HUES64 (cell line): ENCODE data around the gene EVL.

ENCODE experiments used
- H3K27ac ChIP-seq: 2 replicates; pipeline ENCODE4 v1.7.0; 2013; ENCODE audit warnings: low read depth, low read length, inconsistent platforms
- H3K27me3 ChIP-seq: 2 replicates; pipeline ENCODE4 v1.6.1; 2013; ENCODE audit warnings: mild to moderate bottlenecking, low read length; ENCODE audit not compliant: insufficient read depth
- H3K36me3 ChIP-seq: 2 replicates; pipeline ENCODE4 v1.6.1; 2013; ENCODE audit warnings: mild to moderate bottlenecking, low read length; ENCODE audit not compliant: insufficient read depth
- H3K4me1 ChIP-seq: 2 replicates; pipeline ENCODE4 v1.6.1; 2013; ENCODE audit warnings: mild to moderate bottlenecking, low read length, moderate library complexity; ENCODE audit not compliant: insufficient read depth
- H3K4me3 ChIP-seq: 2 replicates; pipeline ENCODE4 v1.5.1; 2013; ENCODE audit warnings: mild to moderate bottlenecking, low read length, moderate library complexity
- H3K9ac ChIP-seq: 2 replicates; pipeline ENCODE4 v1.6.1; 2013; ENCODE audit warnings: mild to moderate bottlenecking, low read depth, low read length
- H3K9me3 ChIP-seq: 2 replicates; pipeline ENCODE4 v1.6.1; 2013; ENCODE audit warnings: low read depth, low read length; ENCODE audit not compliant: insufficient read depth
- WGBS: fragments of 150-250, 120-280 bp; methylation state at CpG from one replicate; pipeline ENCODE4 v1.1.7; 2013; ENCODE audit warnings: missing lambda C conversion rate; 5-methylcytosine and 5-hydroxymethylcytosine counted together

The EVL gene

DNA sequence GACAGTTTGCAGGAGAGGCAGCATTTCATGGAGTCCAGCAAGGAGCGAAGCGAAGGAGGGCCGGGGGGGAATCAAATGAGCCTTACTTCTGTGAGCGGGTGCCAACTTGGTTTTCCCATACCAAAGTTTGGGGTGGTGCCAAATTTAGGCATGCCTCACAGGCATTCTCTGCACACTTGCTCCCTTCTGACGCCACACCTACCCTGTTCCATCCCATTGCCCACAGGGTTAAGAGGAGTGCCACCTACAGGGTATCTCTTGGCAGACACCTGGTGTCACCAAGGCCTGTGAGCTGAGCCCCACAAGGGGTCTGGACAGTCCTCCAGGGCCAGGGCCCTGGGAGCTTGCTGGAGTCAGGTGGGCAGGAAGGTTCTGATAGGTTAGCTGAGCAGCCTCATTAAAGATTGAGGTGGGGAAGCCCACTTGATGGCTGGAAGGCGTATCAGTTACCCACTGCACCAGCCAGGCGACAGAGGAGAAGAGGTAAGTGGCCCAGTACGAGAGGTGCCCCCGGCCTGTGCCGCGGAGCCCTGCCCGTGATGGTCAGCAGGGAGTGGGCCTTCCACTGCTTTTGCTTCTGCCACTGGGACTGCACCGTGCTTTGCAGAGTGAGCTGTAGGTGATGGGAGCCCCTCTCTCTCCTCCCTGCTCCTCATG is 49.0 kb downstream of the EVL start:
- Histone ChIP-seq H3K4me3 (no peak overlapping the region), H3K36me3 (0 out of 2 replicates have a peak, but pooled peaks cover 2% of the 10 kb centered on the region), H3K27me3 (no peaks in the 10 kb centered on the region), H3K4me1 (no peaks in the 10 kb centered on the region), H3K9me3 (no peaks in the 10 kb centered on the region), H3K9ac (no peak overlapping the region), H3K27ac (no peak overlapping the region)
- 95% methylated on average over 13 of the region's 13 CpGs for WGBS

DNA sequence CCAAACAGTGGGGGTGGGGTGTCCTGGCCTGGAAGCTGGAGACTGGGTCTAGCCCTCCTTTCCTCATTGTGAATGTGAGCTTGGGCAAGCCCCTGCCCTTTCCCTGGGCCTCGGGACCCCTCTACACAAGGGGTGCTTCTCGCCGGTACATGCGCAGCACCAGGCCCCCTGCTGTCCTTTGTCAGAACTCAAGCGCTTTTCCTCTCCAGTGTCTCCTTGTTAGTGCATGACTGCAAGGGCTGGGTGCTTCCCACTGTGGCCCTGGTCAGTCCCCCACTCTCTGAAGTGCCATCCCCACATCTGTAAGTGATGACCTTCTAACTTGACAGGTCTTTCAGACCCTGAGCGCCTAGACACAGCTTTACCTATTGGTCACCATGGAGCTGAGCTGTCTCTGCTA is 50.0 kb downstream of the EVL start:
- no peaks in the 10 kb centered on the region for H3K27me3 ChIP-seq
- WGBS, result 91% methylated on average over 6 of the region's 6 CpGs
- H3K9me3 ChIP-seq, result no peaks in the 10 kb centered on the region
- H3K27ac ChIP-seq, result no peak overlapping the region
- H3K4me3 ChIP-seq, result no peak overlapping the region
- H3K4me1 ChIP-seq, result no peaks in the 10 kb centered on the region
- no peak overlapping the region for H3K9ac ChIP-seq
- no peaks in the 10 kb centered on the region for H3K36me3 ChIP-seq

DNA sequence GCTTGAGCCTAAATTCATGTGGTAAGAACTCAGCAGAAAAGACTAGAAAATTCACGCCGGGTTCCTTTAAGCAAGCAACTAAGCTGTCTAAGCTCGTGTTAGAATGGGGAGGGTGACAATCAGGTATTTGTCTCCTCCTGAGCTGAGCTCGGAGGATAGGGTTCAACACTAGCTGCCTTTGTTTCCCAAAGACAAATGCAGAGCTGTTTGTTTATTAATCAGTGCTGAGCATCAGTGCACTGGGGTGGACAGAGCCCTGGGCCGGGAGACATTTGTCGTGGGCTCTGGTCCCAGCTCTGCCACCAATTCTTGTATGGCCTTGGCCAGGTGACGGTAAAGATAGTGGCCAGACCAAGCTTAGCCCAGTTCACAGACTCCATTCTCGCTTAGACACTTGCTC is 50.5 kb downstream of the EVL start:
- H3K9ac ChIP-seq, result no peak overlapping the region
- 90% methylated on average over 8 of the region's 8 CpGs for WGBS
- no peaks in the 10 kb centered on the region for H3K36me3 ChIP-seq
- no peaks in the 10 kb centered on the region for H3K4me1 ChIP-seq
- no peak overlapping the region for H3K27ac ChIP-seq
- H3K27me3 ChIP-seq, result no peaks in the 10 kb centered on the region
- no peak overlapping the region for H3K4me3 ChIP-seq
- H3K9me3 ChIP-seq, result no peaks in the 10 kb centered on the region

DNA sequence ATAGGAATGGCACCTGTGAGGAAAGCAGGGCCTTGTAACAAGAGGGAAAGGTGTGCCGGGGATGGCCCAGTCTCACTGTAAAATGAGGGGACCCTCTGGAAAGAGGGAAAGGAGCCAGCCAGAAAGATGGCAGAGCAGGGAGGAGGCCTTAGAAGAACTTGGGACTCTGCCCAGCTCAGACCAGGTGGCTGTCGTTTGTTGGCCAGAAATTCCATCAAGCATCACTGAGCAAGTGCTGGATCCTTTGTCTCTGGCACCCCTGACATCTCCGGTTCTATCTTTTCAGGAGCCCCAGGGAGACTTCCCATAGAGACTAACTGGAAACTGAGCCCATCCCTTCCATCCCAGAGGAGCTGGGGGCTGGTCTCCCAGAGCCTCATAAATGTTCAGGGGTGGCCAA is 50.9 kb downstream of the EVL start:
- H3K27me3 ChIP-seq, result no peaks in the 10 kb centered on the region
- H3K4me3 ChIP-seq, result no peak overlapping the region
- no peak overlapping the region for H3K9ac ChIP-seq
- H3K9me3 ChIP-seq, result no peaks in the 10 kb centered on the region
- H3K36me3 ChIP-seq, result no peaks in the 10 kb centered on the region
- no peaks in the 10 kb centered on the region for H3K4me1 ChIP-seq
- no peak overlapping the region for H3K27ac ChIP-seq
- 93% methylated on average over 3 of the region's 3 CpGs for WGBS

GRCh38 chr14:100117026-100117425 is 51.8 kb downstream of the EVL start:
- Histone ChIP-seq H3K36me3 (no peaks in the 10 kb centered on the region), H3K27me3 (no peaks in the 10 kb centered on the region), H3K4me1 (no peaks in the 10 kb centered on the region), H3K4me3 (no peak overlapping the region), H3K9me3 (no peaks in the 10 kb centered on the region), H3K9ac (no peak overlapping the region), H3K27ac (no peak overlapping the region)
- 93% methylated on average over 10 of the region's 10 CpGs for WGBS

DNA sequence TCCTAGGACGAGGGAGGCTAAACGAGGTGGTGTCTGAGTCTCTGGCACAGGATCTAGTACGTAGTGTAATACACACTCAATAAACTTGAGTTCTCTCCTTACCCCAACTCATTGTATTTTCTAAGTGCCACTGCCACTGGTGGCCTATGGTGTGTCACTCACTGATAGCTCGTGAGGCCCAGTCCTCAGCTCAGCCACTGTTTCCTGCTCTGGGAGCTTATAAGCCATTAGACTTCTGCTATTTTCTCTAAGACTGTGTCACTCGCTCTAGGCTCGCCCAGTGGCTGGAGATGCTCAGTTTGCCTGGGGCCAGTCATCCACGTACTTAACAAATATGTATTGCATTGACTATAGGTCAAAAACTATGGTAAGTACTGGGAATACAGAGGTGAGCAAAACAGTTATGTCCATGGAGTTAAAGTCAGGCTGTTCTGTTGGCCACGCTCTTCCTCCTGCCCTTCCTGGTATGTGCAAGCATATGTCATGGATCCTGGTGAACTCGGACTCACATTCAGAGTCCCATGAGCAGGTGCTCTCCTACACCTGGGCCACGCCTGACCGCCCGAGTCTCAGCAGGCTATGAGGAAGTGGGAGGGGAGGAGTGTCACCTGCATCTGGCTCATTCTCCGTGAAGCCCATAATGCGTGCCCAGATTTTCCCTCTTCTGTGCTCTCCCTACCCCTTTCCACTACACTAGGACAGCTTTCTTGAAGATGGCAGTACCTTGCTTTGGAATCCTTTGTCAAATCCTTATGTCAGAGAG is 52.6 kb downstream of the EVL start:
- no peaks in the 10 kb centered on the region for H3K27me3 ChIP-seq
- 93% methylated on average over 14 of the region's 14 CpGs for WGBS
- H3K27ac ChIP-seq, result no peak overlapping the region
- H3K4me3 ChIP-seq, result no peak overlapping the region
- no peaks in the 10 kb centered on the region for H3K36me3 ChIP-seq
- no peaks in the 10 kb centered on the region for H3K4me1 ChIP-seq
- H3K9me3 ChIP-seq, result no peaks in the 10 kb centered on the region
- H3K9ac ChIP-seq, result no peak overlapping the region

GRCh38 chr14:100118396-100119011 is 53.3 kb downstream of the EVL start:
- Histone ChIP-seq H3K27ac (no peak overlapping the region), H3K9me3 (no peaks in the 10 kb centered on the region), H3K27me3 (no peaks in the 10 kb centered on the region), H3K9ac (no peak overlapping the region), H3K4me1 (no peaks in the 10 kb centered on the region), H3K36me3 (no peaks in the 10 kb centered on the region), H3K4me3 (no peak overlapping the region)
- 95% methylated on average over 7 of the region's 7 CpGs for WGBS

DNA sequence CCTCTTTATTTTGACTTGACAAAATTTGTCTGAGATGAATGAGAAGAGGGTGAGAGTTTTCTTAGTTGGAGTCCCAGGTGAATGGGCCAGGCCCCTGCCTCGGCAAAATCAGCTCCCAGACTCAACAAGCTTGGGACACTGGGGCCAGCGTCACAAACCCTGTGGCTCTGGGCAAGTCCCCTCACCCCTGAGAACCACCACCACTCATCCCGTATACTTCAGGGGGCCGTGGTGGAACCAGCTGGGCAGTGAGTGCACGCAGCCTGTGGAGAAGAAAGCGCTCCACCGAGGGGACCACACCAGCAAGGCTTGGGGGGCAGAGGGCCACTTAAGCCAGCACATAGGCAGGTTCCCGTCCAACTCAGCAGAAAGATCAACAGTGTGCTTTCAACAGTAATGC is 54.0 kb downstream of the EVL start:
- Histone ChIP-seq H3K27me3 (no peaks in the 10 kb centered on the region), H3K36me3 (no peaks in the 10 kb centered on the region), H3K4me3 (no peak overlapping the region), H3K9ac (no peak overlapping the region), H3K27ac (no peak overlapping the region), H3K4me1 (no peaks in the 10 kb centered on the region), H3K9me3 (no peaks in the 10 kb centered on the region)
- 92% methylated on average over 8 of the region's 8 CpGs for WGBS

DNA sequence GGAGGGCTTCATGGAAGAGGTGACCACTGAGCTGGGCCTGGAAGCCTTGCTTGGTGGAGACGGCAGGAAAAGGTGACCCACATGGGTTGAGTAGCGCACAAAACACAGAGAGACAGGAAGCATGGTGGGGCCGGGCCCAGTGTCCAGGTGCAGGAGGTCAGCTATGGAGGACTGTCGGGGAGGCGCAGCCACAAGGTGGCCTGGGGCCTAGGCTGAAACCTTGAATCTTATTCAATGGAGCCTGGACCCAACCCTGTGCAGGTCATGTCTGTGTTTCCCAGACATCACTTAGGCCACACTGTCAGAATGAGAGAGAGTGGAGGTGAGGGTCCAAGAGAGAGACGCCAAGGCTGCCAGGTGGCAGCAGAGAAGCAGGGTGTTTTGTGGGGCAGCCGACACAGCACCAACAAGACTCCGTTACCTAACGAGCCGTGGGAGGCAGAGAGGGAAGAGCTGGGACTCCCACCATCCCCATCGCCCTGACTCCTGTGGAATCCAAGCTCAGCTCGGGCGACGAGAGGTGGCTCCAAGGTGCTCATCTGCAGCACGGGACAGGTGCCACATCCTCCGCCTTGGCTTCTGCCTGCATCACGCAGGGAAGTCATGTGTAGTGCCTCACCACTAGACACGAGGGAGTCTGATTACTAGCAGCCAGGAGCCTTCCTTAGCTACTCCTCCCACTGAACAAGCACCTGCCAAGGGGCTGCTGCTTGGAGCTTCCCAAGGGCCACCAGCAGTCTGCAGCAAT is 55.5 kb downstream of the EVL start:
- Histone ChIP-seq H3K27ac (no peak overlapping the region), H3K27me3 (no peaks in the 10 kb centered on the region), H3K4me1 (no peaks in the 10 kb centered on the region), H3K36me3 (peaks cover 4% of the 10 kb centered on the region; the same call in 1 of the 2 replicates), H3K9me3 (no peaks in the 10 kb centered on the region), H3K4me3 (no peak overlapping the region), H3K9ac (no peak overlapping the region)
- WGBS, result 94% methylated on average over 18 of the region's 18 CpGs

GRCh38 chr14:100121643-100122480 is 56.6 kb downstream of the EVL start:
- 94% methylated on average over 13 of the region's 14 CpGs for WGBS
- no peaks in the 10 kb centered on the region for H3K27me3 ChIP-seq
- H3K4me1 ChIP-seq, result no peaks in the 10 kb centered on the region
- H3K9me3 ChIP-seq, result no peaks in the 10 kb centered on the region
- no peak overlapping the region for H3K4me3 ChIP-seq
- no peak overlapping the region for H3K27ac ChIP-seq
- H3K9ac ChIP-seq, result no peak overlapping the region
- H3K36me3 ChIP-seq, result peaks cover 4% of the 10 kb centered on the region; the same call in 1 of the 2 replicates
